C1 segment of cervical spinal cord (tissue), 14 donors: ENCODE measurements around the gene CHMP1A.

ENCODE experiments used
- DNase-seq, 14 donors: peaks; one replicate each; lab custom pipeline; 2025; lab: John Stamatoyannopoulos, UW

Gene CHMP1A

GRCh38 chr16:89624777-89625761, 32.4 kb downstream of the CHMP1A start:
- no peak for DNase-seq

GRCh38 chr16:89623511-89624261, 33.8 kb downstream of the CHMP1A start:
- no peak for DNase-seq

- DNase-seq = no peak
Measured at GRCh38 chr16:89621698-89622409, 35.7 kb downstream of the CHMP1A start.

- DNase-seq = no peak
Measured at GRCh38 chr16:89621136-89621697, 36.3 kb downstream of the CHMP1A start.

GRCh38 chr16:89620406-89620841, 37.1 kb downstream of the CHMP1A start:
- no peak for DNase-seq

- no peak for DNase-seq
Measured at GRCh38 chr16:89619840-89620239, 37.7 kb downstream of the CHMP1A start.

GRCh38 chr16:89618109-89618998, 39.2 kb downstream of the CHMP1A start:
- DNase-seq = no peak

- DNase-seq = no peak
Measured at GRCh38 chr16:89617036-89617435, 40.5 kb downstream of the CHMP1A start.

GRCh38 chr16:89616623-89617022, 40.9 kb downstream of the CHMP1A start:
- no peak for DNase-seq

GRCh38 chr16:89615596-89616090, 41.9 kb downstream of the CHMP1A start:
- DNase-seq = no peak

- DNase-seq = no peak
Measured at GRCh38 chr16:89615176-89615575, 42.3 kb downstream of the CHMP1A start.

GRCh38 chr16:89613954-89614459, 43.5 kb downstream of the CHMP1A start:
- DNase-seq = no peak

GRCh38 chr16:89613231-89613953, 44.1 kb downstream of the CHMP1A start, which contains the start of gene DPEP1:
Gene DPEP1, plus strand, starts transcription at chr16:89613642. Its CDS starts 16,769 bp downstream, at chr16:89630411.
- DNase-seq = no peak

GRCh38 chr16:89612415-89613166, 44.9 kb downstream of the CHMP1A start:
- no peak for DNase-seq

GRCh38 chr16:89610108-89610453, 47.4 kb downstream of the CHMP1A start:
- DNase-seq = no peak

- no peak for DNase-seq
Measured at GRCh38 chr16:89607937-89608740, 49.4 kb downstream of the CHMP1A start.

- no peak for DNase-seq
Measured at GRCh38 chr16:89607453-89607852, 50.1 kb downstream of the CHMP1A start.

GRCh38 chr16:89606006-89606405, 51.5 kb downstream of the CHMP1A start:
- DNase-seq = no peak
